ENCODE results near the gene TTLL3. TPM values are rescaled to one million over a fixed set of nuclear protein-coding genes. Genes with fewer than 3 reads are reported as not detected.

The TTLL3 gene
- total and polyA plus RNA-seq, 12 donors = 10.1 to 214 (median 45.5) TPM

DNA sequence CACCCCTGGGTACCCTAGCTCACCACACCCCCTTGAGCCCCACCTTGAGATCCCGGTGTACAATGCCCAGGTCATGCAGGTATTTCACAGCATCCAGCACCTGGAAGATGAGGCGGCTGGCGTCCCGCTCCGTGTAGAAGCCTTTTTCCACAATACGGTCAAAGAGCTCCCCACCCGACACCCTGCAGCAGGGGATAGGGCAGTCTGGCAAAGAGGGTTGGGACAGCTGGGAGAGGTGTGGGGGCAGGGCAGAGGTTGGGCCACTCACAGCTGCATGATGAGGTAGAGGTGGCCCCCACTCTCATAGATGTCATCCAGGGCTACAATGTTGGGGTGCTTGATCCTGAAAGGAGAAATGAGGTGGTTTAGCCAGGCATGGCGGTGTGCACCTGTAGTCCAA, 47.2 kb upstream of the TTLL3 start:
- no peaks in the 10 kb centered on the region for H3K27me3 ChIP-seq
- H3K27ac ChIP-seq = no peak overlapping the region
- intact Hi-C loops (cut with DNase I) = no loop called here
- H3K4me3 ChIP-seq = no peak overlapping the region
- no peaks in the 10 kb centered on the region for H3K9me3 ChIP-seq (replicated peaks in 1 of 3)
- DNase-seq = no peak
- WGBS, 4 donors = 85 to 98% (median 92%) methylated on average over 6 to 8 of the region's 8 CpGs
- TF ChIP-seq POLR2A (IDR thresholded peaks at IDR 0.05) = no peak
- TF ChIP-seq, protein P1, sequence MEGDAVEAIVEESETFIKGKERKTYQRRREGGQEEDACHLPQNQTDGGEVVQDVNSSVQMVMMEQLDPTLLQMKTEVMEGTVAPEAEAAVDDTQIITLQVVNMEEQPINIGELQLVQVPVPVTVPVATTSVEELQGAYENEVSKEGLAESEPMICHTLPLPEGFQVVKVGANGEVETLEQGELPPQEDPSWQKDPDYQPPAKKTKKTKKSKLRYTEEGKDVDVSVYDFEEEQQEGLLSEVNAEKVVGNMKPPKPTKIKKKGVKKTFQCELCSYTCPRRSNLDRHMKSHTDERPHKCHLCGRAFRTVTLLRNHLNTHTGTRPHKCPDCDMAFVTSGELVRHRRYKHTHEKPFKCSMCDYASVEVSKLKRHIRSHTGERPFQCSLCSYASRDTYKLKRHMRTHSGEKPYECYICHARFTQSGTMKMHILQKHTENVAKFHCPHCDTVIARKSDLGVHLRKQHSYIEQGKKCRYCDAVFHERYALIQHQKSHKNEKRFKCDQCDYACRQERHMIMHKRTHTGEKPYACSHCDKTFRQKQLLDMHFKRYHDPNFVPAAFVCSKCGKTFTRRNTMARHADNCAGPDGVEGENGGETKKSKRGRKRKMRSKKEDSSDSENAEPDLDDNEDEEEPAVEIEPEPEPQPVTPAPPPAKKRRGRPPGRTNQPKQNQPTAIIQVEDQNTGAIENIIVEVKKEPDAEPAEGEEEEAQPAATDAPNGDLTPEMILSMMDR (IDR thresholded peaks at IDR 0.05) = no peak
- H3K36me3 ChIP-seq (replicated peaks in 1 of 2) = peaks cover 0 to 67% of the 10 kb centered on the region in 2 donors
- peaks cover 9 to 21% of the 10 kb centered on the region in 2 donors for H3K4me1 ChIP-seq (replicated peaks in 1 of 2)

DNA sequence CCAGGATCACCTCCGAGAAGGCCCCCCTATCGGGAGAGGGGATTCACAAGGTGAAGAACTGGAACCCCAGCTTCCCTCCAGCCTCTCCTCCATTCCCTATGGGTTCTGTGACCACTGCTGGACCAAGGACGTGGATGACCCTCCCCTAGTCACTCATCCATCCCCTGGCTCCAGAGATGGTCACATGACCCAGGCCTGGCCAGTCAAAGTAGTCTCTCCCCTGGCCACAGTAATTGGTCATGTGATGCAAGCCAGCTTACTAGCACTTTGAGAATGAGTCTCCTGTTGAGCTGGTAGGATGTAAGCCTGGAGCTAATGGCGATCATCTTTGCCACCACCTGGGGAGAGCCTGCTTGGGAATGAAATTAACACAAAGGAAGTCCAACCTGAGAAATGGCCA, 44.2 kb upstream of the TTLL3 start:
- Histone ChIP-seq H3K27ac (peak overlapping the region in 1 of 5 donors; percentile 11), H3K9me3 (replicated peaks in 1 of 3) (no peaks in the 10 kb centered on the region), H3K27me3 (no peaks in the 10 kb centered on the region), H3K36me3 (replicated peaks in 1 of 2) (peaks cover 0 to 43% of the 10 kb centered on the region in 2 donors), H3K4me3 (no peak overlapping the region), H3K4me1 (replicated peaks in 1 of 2) (peaks cover 30 to 42% of the 10 kb centered on the region in 2 donors)
- 82 to 88% (median 86%) methylated on average over 4 of the region's 4 CpGs for WGBS, 4 donors
- no peak for TF ChIP-seq POLR2A (IDR thresholded peaks at IDR 0.05)
- TF ChIP-seq, protein P1 (IDR thresholded peaks at IDR 0.05) = no peak
- no peak for DNase-seq
- intact Hi-C loops (cut with DNase I) = no loop called here

DNA sequence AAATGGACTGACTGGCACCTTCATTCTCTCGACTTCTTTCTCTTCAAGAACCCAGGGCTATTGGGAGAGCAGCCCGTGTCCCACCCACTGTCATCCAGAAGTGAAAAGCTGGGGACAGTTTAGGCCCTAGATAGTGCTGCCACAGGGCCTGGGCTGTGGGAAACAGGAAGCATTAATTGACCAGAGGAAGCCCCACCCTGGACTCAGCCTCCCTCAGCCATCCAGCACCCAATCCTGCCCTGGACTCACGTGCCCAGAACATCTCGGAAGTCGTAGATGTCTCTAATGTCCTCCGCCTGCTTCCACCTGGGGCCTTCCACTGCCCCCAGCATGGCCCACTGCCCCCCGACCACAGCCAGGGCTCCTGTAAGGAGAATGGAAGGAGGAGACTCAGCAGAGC, 42.6 kb upstream of the TTLL3 start:
- Histone ChIP-seq H3K4me1 (replicated peaks in 1 of 2) (peaks cover 37 to 49% of the 10 kb centered on the region in 2 donors), H3K27ac (peak overlapping the region in 2 of 5 donors; percentile 89 to 92), H3K4me3 (peak overlapping the region in 1 of 4 donors; percentile 73), H3K36me3 (replicated peaks in 1 of 2) (peaks cover 0 to 28% of the 10 kb centered on the region in 2 donors), H3K27me3 (no peaks in the 10 kb centered on the region), H3K9me3 (replicated peaks in 1 of 3) (no peaks in the 10 kb centered on the region)
- TF ChIP-seq, protein P1 (IDR thresholded peaks at IDR 0.05) = no peak
- no peak for TF ChIP-seq POLR2A (IDR thresholded peaks at IDR 0.05)
- peak in 1 of 7 donors; percentile 50 for DNase-seq
- 45 to 49% (median 48%) methylated on average over 4 to 7 of the region's 7 CpGs for WGBS, 4 donors
- intact Hi-C loops (cut with DNase I) = no loop called here

DNA sequence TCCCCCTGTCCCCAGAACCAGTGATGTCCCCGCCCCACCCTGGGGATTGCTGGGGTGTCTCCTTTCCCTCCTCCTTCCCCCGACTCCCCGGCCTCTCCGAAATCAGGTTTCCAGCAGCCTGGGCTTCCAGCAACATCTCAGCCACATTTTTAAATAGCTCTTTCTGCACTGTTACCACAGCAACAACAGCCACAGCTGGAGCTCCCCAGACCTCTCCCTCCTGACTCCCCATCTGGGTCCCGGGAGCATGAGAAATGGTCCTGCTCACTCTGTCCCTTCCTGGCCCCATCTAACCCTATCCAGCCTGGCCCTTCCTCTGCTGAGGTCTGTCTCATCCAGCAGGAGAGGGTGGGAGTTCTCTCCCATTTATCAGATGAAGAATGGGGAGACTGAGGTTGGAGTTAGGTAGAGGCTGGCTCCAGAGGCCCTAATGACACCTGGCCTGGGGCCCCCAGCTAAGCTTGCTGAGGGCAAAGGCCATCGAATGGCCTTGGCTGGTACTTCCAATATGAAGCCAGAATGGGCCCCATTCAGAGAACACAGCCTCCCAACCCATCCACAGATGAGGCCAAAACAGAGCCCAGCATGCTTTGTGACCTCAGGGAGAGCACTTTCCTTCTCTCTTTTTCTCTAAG, 41.8 kb upstream of the TTLL3 start:
- Histone ChIP-seq H3K4me3 (peak overlapping the region in 2 of 4 donors; percentile 6 to 73), H3K27ac (peak overlapping the region in 3 of 5 donors; percentile 20 to 92 (median 89)), H3K36me3 (replicated peaks in 1 of 2) (peaks cover 0 to 19% of the 10 kb centered on the region in 2 donors), H3K4me1 (replicated peaks in 1 of 2) (peaks cover 37 to 49% of the 10 kb centered on the region in 2 donors), H3K27me3 (no peaks in the 10 kb centered on the region), H3K9me3 (replicated peaks in 1 of 3) (no peaks in the 10 kb centered on the region)
- intact Hi-C loops (cut with DNase I) = no loop called here
- no peak for TF ChIP-seq POLR2A (IDR thresholded peaks at IDR 0.05)
- TF ChIP-seq, protein P1 (IDR thresholded peaks at IDR 0.05) = no peak
- 46 to 49% (median 48%) methylated on average over 6 of the region's 6 CpGs for WGBS, 4 donors
- no peak for DNase-seq
